Trophoblast cell (in vitro differentiated cells and primary cell): ENCODE data around the gene PYGL.

Source experiments
- DNase-seq, 2 donors: peaks; one replicate each; pipeline ENCODE4 v3.0.0-alpha.2; 2016
- H2AFZ ChIP-seq: 2 replicates; pipeline ENCODE4 v1.6.1; 2013; ENCODE audit warnings: low read length, moderate library complexity, mild to moderate bottlenecking; ENCODE audit not compliant: insufficient read depth, poor library complexity
- H2AK5ac ChIP-seq: 2 replicates; pipeline ENCODE4 v1.6.1; 2013; ENCODE audit warnings: mild to moderate bottlenecking, low read length
- H2BK120ac ChIP-seq: 2 replicates; pipeline ENCODE4 v1.6.1; 2013; ENCODE audit warnings: low read length, mild to moderate bottlenecking, moderate library complexity; ENCODE audit not compliant: insufficient read depth, poor library complexity
- H2BK12ac ChIP-seq: 2 replicates; pipeline ENCODE4 v1.6.1; 2013; ENCODE audit warnings: mild to moderate bottlenecking, low read length, moderate library complexity
- H2BK5ac ChIP-seq: 2 replicates; pipeline ENCODE4 v1.6.1; 2013; ENCODE audit warnings: low read length, low read depth, moderate library complexity, mild to moderate bottlenecking; ENCODE audit not compliant: poor library complexity
- H3K14ac ChIP-seq: 2 replicates; pipeline ENCODE4 v1.6.1; 2013; ENCODE audit warnings: mild to moderate bottlenecking, low read length
- H3K18ac ChIP-seq: 2 replicates; pipeline ENCODE4 v1.6.1; 2013; ENCODE audit warnings: mild to moderate bottlenecking, low read length
- H3K23ac ChIP-seq: 2 replicates; pipeline ENCODE4 v1.6.1; 2013; ENCODE audit warnings: low read length
- H3K27ac ChIP-seq: 2 replicates; pipeline ENCODE4 v1.5.1; 2013; ENCODE audit warnings: low read depth, mild to moderate bottlenecking, inconsistent platforms, low read length, moderate library complexity
- H3K27me3 ChIP-seq: 2 replicates; pipeline ENCODE4 v1.6.1; 2013; ENCODE audit warnings: inconsistent platforms, mild to moderate bottlenecking, low read length, moderate library complexity; ENCODE audit not compliant: insufficient read depth
- H3K36me3 ChIP-seq, 2 experiments: 1 replicate in 1 of 2; 2 replicates in 1 of 2; pipeline ENCODE4 v1.6.1; 2013; ENCODE audit warnings: low read length in 2 of 2, mild to moderate bottlenecking in 2 of 2, moderate library complexity in 1 of 2; ENCODE audit not compliant: insufficient read depth in 2 of 2, control insufficient read depth in 1 of 2
- H3K4ac ChIP-seq: 2 replicates; pipeline ENCODE4 v1.6.1; 2013; ENCODE audit warnings: low read depth, mild to moderate bottlenecking, low read length, moderate library complexity
- H3K4me1 ChIP-seq, 2 experiments: 1 replicate in 1 of 2; 2 replicates in 1 of 2; pipeline ENCODE4 v1.6.1; 2013; ENCODE audit warnings: low read length in 2 of 2, mild to moderate bottlenecking in 2 of 2, moderate library complexity in 1 of 2; ENCODE audit not compliant: insufficient read depth in 2 of 2, control insufficient read depth in 1 of 2
- H3K4me2 ChIP-seq: 2 replicates; pipeline ENCODE4 v1.6.1; 2013; ENCODE audit warnings: inconsistent platforms, mild to moderate bottlenecking, low read length, moderate library complexity
- H3K4me3 ChIP-seq: 2 replicates; pipeline ENCODE4 v1.5.1; 2013; ENCODE audit warnings: mild to moderate bottlenecking, low read depth, low read length, inconsistent platforms
- H3K79me1 ChIP-seq: one replicate; pipeline ENCODE4 v1.6.1; 2013; ENCODE audit warnings: low read length
- H3K79me2 ChIP-seq: 2 replicates; pipeline ENCODE4 v1.6.1; 2013; ENCODE audit warnings: low read length, mild to moderate bottlenecking; ENCODE audit not compliant: control insufficient read depth, insufficient read depth, poor library complexity
- H3K9ac ChIP-seq: 2 replicates; pipeline ENCODE4 v1.6.1; 2013; ENCODE audit warnings: mild to moderate bottlenecking, low read length
- H3K9me3 ChIP-seq: 2 replicates; pipeline ENCODE4 v1.6.1; 2013; ENCODE audit warnings: low read depth, mild to moderate bottlenecking, control low read depth, inconsistent platforms, low read length; ENCODE audit not compliant: insufficient read depth
- H4K12ac ChIP-seq: 2 replicates; pipeline ENCODE4 v1.6.1; 2013; ENCODE audit warnings: low read depth, mild to moderate bottlenecking, low read length, moderate library complexity
- H4K8ac ChIP-seq: 2 replicates; pipeline ENCODE4 v1.6.1; 2013; ENCODE audit warnings: low read depth, mild to moderate bottlenecking, low read length, moderate library complexity
- H4K91ac ChIP-seq: one replicate; pipeline ENCODE4 v1.6.1; 2013; ENCODE audit warnings: low read depth, mild to moderate bottlenecking, low read length, moderate library complexity
- WGBS: extraction: QIAGEN DNeasy Blood & Tissue Kit; methylation state at CpG from one replicate; pipeline ENCODE4 v1.1.7; 2013; ENCODE audit warnings: missing lambda C conversion rate; ENCODE audit not compliant: insufficient read length, insufficient coverage; ENCODE audit errors: extremely low coverage; 5-methylcytosine and 5-hydroxymethylcytosine counted together

Gene PYGL

DNA sequence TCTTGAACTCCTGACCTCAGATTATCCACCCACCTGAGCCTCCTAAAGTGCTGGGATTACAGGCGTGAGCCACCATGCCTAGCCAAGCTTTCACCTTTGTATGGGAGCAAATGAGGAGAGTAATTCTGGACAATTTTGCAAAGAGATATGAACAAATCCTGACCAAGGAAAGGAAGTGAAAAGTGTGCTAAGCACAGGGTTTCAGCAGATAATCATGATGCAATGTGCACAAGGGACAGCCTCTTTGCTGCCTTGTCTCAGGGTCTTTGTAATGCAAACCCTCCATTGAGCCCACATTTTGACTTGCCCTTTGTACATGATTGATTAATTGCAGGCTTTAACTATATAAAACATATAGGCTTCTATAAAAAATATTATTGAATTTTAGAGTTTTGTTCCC, 9.2 kb upstream of the PYGL start:
- Histone ChIP-seq H3K14ac (no peak overlapping the region), H3K27me3 (no peaks in the 10 kb centered on the region), H2BK12ac (no peak overlapping the region), H2AK5ac (no peak overlapping the region), H3K18ac (no peak overlapping the region), H3K36me3 (no peaks in the 10 kb centered on the region), H3K79me1 (no peaks in the 10 kb centered on the region), H3K23ac (no peak overlapping the region), H4K8ac (no peak overlapping the region), H3K4me2 (no peak overlapping the region), H3K79me2 (no peaks in the 10 kb centered on the region), H3K4ac (no peak overlapping the region), H2BK5ac (no peak overlapping the region), H3K9ac (no peak overlapping the region), H4K12ac (no peak overlapping the region), H3K4me3 (no peak overlapping the region), H2AFZ (no peak overlapping the region), H3K27ac (no peak overlapping the region), H2BK120ac (no peak overlapping the region), H4K91ac (no peak overlapping the region), H3K9me3 (peaks cover 1% of the 10 kb centered on the region), H3K4me1 (peaks cover 4 to 6% of the 10 kb centered on the region in 2 experiments)
- no CpG with 5 or more reads among the region's 1 CpG for WGBS
- no peak for DNase-seq

DNA sequence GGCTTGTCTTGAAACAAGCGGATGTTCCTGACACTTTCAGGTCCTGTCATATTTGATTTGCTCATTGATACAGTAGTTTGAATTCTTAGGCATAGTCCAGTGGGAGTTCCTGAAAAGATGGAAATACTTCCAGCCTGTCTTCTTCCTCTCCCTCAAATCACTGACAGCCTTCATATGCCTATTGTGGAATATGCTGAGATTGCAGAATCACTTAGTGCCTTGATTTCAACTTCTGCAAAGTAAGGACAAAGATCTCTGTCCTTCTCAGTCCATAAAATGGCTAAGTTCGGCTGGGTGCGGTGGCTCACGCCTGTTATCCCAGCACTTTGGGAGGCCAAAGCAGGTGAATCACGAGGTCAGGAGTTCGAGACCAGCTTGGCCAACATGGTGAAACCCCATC, 6.7 kb upstream of the PYGL start:
- WGBS, result no CpG with 5 or more reads among the region's 6 CpGs
- peaks cover 3% of the 10 kb centered on the region for H3K9me3 ChIP-seq

DNA sequence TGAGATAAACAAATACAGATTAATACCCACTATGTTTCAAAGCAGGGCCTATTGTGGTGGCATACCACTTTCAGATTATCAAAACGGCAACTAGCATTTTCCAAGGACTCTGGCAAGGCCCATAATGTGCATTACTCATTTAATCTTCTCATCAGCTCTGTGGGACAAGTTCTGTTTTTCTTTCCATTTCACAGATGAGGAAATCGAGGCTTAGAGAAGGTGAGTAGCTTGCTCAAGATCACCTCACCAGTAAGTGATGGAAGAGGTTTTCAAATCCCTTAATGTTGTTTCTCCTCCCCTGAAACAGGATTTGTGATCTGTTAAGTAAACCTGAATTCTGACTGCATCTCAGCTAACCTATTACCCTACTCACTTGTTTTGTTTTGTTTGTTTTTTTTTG, 3.9 kb upstream of the PYGL start:
- H3K4me3 ChIP-seq, result no peak overlapping the region
- H3K79me1 ChIP-seq, result peaks cover 6% of the 10 kb centered on the region
- H3K27ac ChIP-seq, result no peak overlapping the region
- no peak for DNase-seq
- no peaks in the 10 kb centered on the region for H3K27me3 ChIP-seq
- H3K36me3 ChIP-seq, result no peaks in the 10 kb centered on the region
- peaks cover 2% of the 10 kb centered on the region for H3K79me2 ChIP-seq
- no peak overlapping the region for H3K14ac ChIP-seq
- no peak overlapping the region for H2BK120ac ChIP-seq
- no peak overlapping the region for H3K23ac ChIP-seq
- H3K4me1 ChIP-seq, result peaks cover 0 to 12% of the 10 kb centered on the region in 2 experiments
- H2BK12ac ChIP-seq, result no peak overlapping the region
- no peak overlapping the region for H2BK5ac ChIP-seq
- H3K4me2 ChIP-seq, result no peak overlapping the region
- H2AFZ ChIP-seq, result no peak overlapping the region
- no CpG with 5 or more reads among the region's 2 CpGs for WGBS
- no peak overlapping the region for H2AK5ac ChIP-seq
- H4K8ac ChIP-seq, result no peak overlapping the region
- no peak overlapping the region for H4K91ac ChIP-seq
- no peak overlapping the region for H3K9ac ChIP-seq
- no peak overlapping the region for H4K12ac ChIP-seq
- H3K4ac ChIP-seq, result no peak overlapping the region
- peaks cover 6% of the 10 kb centered on the region for H3K9me3 ChIP-seq
- H3K18ac ChIP-seq, result no peak overlapping the region

More for the DNA sequence above, 6.7 kb upstream of the PYGL start:
- Histone ChIP-seq H3K4me1 (peaks cover 4 to 6% of the 10 kb centered on the region in 2 experiments), H2BK5ac (no peak overlapping the region), H2AFZ (no peak overlapping the region), H2AK5ac (no peak overlapping the region), H3K79me2 (no peaks in the 10 kb centered on the region), H3K36me3 (no peaks in the 10 kb centered on the region), H2BK12ac (no peak overlapping the region), H3K79me1 (no peaks in the 10 kb centered on the region), H3K18ac (no peak overlapping the region), H3K27me3 (no peaks in the 10 kb centered on the region), H3K9ac (no peak overlapping the region), H3K4me2 (no peak overlapping the region), H4K91ac (no peak overlapping the region), H3K4ac (no peak overlapping the region), H3K4me3 (no peak overlapping the region), H4K12ac (no peak overlapping the region), H3K14ac (no peak overlapping the region), H2BK120ac (no peak overlapping the region), H3K27ac (no peak overlapping the region), H4K8ac (no peak overlapping the region), H3K23ac (no peak overlapping the region)
- no peak for DNase-seq

DNA sequence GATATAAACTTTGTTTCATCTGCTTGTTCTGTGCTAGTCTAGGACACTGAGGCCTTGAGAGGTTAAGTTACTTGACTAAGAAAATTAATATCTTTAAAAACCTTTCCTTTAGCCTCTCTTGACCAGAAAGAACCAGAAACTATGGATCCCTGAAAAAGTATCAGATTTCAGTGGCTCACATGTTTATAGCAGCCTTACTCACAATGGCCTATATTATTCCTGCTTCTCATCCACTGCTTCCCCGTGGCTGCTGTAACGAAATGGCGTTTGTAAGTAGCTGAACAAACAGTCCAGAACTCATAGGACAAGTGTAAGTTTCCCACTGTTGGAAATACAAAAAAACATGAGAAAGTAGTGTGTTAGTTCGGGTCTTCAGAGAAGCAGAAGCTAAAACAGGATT, 3.2 kb upstream of the PYGL start:
- Histone ChIP-seq H3K4me3 (no peak overlapping the region), H4K12ac (no peak overlapping the region), H3K9me3 (peaks cover 6% of the 10 kb centered on the region), H3K79me1 (peaks cover 6% of the 10 kb centered on the region), H2AFZ (no peak overlapping the region), H3K4me1 (peaks cover 0 to 14% of the 10 kb centered on the region in 2 experiments), H3K18ac (no peak overlapping the region), H3K36me3 (no peaks in the 10 kb centered on the region), H3K14ac (no peak overlapping the region), H3K4ac (no peak overlapping the region), H2BK120ac (no peak overlapping the region), H2BK5ac (no peak overlapping the region), H3K27me3 (no peaks in the 10 kb centered on the region), H3K9ac (no peak overlapping the region), H4K8ac (no peak overlapping the region), H3K4me2 (no peak overlapping the region), H3K23ac (no peak overlapping the region), H3K79me2 (peaks cover 2% of the 10 kb centered on the region), H2AK5ac (no peak overlapping the region), H2BK12ac (no peak overlapping the region), H3K27ac (no peak overlapping the region), H4K91ac (no peak overlapping the region)
- no peak for DNase-seq
- no CpG with 5 or more reads among the region's 4 CpGs for WGBS
